ENCODE data around the gene NME8.

DNA sequence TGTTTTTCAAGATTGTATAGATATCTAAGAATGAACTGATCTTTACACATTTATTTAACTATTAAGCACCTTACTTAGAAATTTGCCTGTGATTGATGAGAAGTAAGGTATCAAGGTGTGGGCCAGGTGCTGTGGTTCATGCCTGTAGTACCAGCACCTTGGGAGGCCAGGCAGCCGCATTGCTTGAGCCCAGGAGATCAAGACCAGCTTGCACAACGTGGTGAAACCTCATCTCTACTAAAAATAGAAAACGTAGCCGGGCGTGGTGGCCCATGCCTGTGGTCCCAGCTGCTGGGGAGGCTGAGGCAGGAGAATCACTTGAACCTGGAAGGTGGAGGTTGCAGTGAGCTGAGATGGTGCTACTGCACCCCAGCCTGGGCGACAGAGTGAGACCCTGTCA lies 33.7 kb downstream of the NME8 start:
- TF ChIP-seq, protein P1, sequence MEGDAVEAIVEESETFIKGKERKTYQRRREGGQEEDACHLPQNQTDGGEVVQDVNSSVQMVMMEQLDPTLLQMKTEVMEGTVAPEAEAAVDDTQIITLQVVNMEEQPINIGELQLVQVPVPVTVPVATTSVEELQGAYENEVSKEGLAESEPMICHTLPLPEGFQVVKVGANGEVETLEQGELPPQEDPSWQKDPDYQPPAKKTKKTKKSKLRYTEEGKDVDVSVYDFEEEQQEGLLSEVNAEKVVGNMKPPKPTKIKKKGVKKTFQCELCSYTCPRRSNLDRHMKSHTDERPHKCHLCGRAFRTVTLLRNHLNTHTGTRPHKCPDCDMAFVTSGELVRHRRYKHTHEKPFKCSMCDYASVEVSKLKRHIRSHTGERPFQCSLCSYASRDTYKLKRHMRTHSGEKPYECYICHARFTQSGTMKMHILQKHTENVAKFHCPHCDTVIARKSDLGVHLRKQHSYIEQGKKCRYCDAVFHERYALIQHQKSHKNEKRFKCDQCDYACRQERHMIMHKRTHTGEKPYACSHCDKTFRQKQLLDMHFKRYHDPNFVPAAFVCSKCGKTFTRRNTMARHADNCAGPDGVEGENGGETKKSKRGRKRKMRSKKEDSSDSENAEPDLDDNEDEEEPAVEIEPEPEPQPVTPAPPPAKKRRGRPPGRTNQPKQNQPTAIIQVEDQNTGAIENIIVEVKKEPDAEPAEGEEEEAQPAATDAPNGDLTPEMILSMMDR (IDR thresholded peaks at IDR 0.05) = no peak
- TF ChIP-seq EHMT2 (IDR thresholded peaks at IDR 0.05; ENCODE audit: low read depth) = no peak
- no peak for TF ChIP-seq SMC3 (IDR thresholded peaks at IDR 0.05)
- TF ChIP-seq BHLHE40 (IDR thresholded peaks at IDR 0.05; ENCODE audit: low read depth, low read length) = no peak
- TF ChIP-seq, protein P2, sequence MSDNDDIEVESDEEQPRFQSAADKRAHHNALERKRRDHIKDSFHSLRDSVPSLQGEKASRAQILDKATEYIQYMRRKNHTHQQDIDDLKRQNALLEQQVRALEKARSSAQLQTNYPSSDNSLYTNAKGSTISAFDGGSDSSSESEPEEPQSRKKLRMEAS (IDR thresholded peaks at IDR 0.05) = no peak
- no peak for TF ChIP-seq ZFP36 (IDR thresholded peaks at IDR 0.05; ENCODE audit: borderline replicate concordance, partially characterized antibody)
- no peak for TF ChIP-seq CHD4 (IDR thresholded peaks at IDR 0.05; ENCODE audit: borderline replicate concordance)
- TF ChIP-seq, protein P3, sequence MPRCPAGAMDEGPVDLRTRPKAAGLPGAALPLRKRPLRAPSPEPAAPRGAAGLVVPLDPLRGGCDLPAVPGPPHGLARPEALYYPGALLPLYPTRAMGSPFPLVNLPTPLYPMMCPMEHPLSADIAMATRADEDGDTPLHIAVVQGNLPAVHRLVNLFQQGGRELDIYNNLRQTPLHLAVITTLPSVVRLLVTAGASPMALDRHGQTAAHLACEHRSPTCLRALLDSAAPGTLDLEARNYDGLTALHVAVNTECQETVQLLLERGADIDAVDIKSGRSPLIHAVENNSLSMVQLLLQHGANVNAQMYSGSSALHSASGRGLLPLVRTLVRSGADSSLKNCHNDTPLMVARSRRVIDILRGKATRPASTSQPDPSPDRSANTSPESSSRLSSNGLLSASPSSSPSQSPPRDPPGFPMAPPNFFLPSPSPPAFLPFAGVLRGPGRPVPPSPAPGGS (IDR thresholded peaks at IDR 0.05) = no peak
